KOPT-K1 (cell line): ENCODE data around the gene LRRC72.
"Not testable (repeated sequence)": the region's sequence is repeated elsewhere in the genome, so short reads cannot be mapped to it uniquely, and the experiment has no call there.

ENCODE experiments used
- H3K27ac ChIP-seq: fragments of 200-600 bp; sonication (generic); 2 replicates; pipeline ENCODE4 v1.5.1; 2016; ENCODE audit warnings: antibody characterized with exemption, mild to moderate bottlenecking, low read depth, low read length; ENCODE audit not compliant: poor library complexity, severe bottlenecking
- H3K36me3 ChIP-seq: fragments of 200-600 bp; sonication (generic); 2 replicates; pipeline ENCODE4 v1.5.1; 2017; ENCODE audit warnings: antibody characterized with exemption, mild to moderate bottlenecking, low read length, moderate library complexity; ENCODE audit not compliant: insufficient read depth
- H3K9me3 ChIP-seq: fragments of 200-600 bp; sonication (generic); 2 replicates; pipeline ENCODE4 v1.5.1; 2017; ENCODE audit warnings: antibody characterized with exemption, low read length, mild to moderate bottlenecking; ENCODE audit not compliant: insufficient read depth, poor library complexity, severe bottlenecking

Gene LRRC72

GRCh38 chr7:16512097-16512496 is 14.5 kb upstream of the LRRC72 start:
- no peak overlapping the region for H3K27ac ChIP-seq
- H3K36me3 ChIP-seq = no peaks in the 10 kb centered on the region
- H3K9me3 ChIP-seq = no peaks in the 10 kb centered on the region

GRCh38 chr7:16514271-16514670 is 12.4 kb upstream of the LRRC72 start:
- no peak overlapping the region for H3K27ac ChIP-seq
- H3K9me3 ChIP-seq = no peaks in the 10 kb centered on the region
- H3K36me3 ChIP-seq = no peaks in the 10 kb centered on the region

- Histone ChIP-seq H3K36me3 (no peaks in the 10 kb centered on the region), H3K27ac (no peak overlapping the region), H3K9me3 (no peaks in the 10 kb centered on the region)
Observed at GRCh38 chr7:16514729-16515128, 11.9 kb upstream of the LRRC72 start.

GRCh38 chr7:16515785-16516685 is 10.6 kb upstream of the LRRC72 start:
- Histone ChIP-seq H3K27ac (no peak overlapping the region), H3K9me3 (no peaks in the 10 kb centered on the region), H3K36me3 (no peaks in the 10 kb centered on the region)

- not testable (repeated sequence) for H3K36me3 ChIP-seq, H3K27ac ChIP-seq
Observed at GRCh38 chr7:16519985-16520384, 6.6 kb upstream of the LRRC72 start.

GRCh38 chr7:16524332-16524731 is 2.3 kb upstream of the LRRC72 start:
- no peaks in the 10 kb centered on the region for H3K36me3 ChIP-seq
- H3K9me3 ChIP-seq = no peaks in the 10 kb centered on the region
- H3K27ac ChIP-seq = no peak overlapping the region

More at GRCh38 chr7:16519985-16520384, 6.6 kb upstream of the LRRC72 start:
- H3K9me3 ChIP-seq = not testable (repeated sequence)

GRCh38 chr7:16528520-16528919 is 1.9 kb downstream of the LRRC72 start:
- no peaks in the 10 kb centered on the region for H3K36me3 ChIP-seq
- no peak overlapping the region for H3K27ac ChIP-seq
- H3K9me3 ChIP-seq = no peaks in the 10 kb centered on the region

- H3K9me3 ChIP-seq = no peaks in the 10 kb centered on the region
- H3K27ac ChIP-seq = no peak overlapping the region
- no peaks in the 10 kb centered on the region for H3K36me3 ChIP-seq
Observed at GRCh38 chr7:16529697-16530096, 3.1 kb downstream of the LRRC72 start.

- no peak overlapping the region for H3K27ac ChIP-seq
- no peaks in the 10 kb centered on the region for H3K9me3 ChIP-seq
- H3K36me3 ChIP-seq = no peaks in the 10 kb centered on the region
Observed at GRCh38 chr7:16531707-16532106, 5.1 kb downstream of the LRRC72 start.

GRCh38 chr7:16532272-16532671 is 5.6 kb downstream of the LRRC72 start:
- Histone ChIP-seq H3K36me3 (no peaks in the 10 kb centered on the region), H3K9me3 (no peaks in the 10 kb centered on the region), H3K27ac (no peak overlapping the region)

GRCh38 chr7:16535500-16535899 is 8.9 kb downstream of the LRRC72 start:
- Histone ChIP-seq H3K9me3 (no peaks in the 10 kb centered on the region), H3K36me3 (no peaks in the 10 kb centered on the region), H3K27ac (no peak overlapping the region)

- not testable (repeated sequence) for H3K9me3 ChIP-seq, H3K27ac ChIP-seq, H3K36me3 ChIP-seq
Observed at GRCh38 chr7:16540559-16540958, 13.9 kb downstream of the LRRC72 start.

- Histone ChIP-seq H3K27ac (no peak overlapping the region), H3K36me3 (no peaks in the 10 kb centered on the region), H3K9me3 (no peaks in the 10 kb centered on the region)
Observed at GRCh38 chr7:16542401-16542800, 15.8 kb downstream of the LRRC72 start.

GRCh38 chr7:16543456-16543855 is 16.8 kb downstream of the LRRC72 start:
- H3K9me3 ChIP-seq = no peaks in the 10 kb centered on the region
- no peak overlapping the region for H3K27ac ChIP-seq
- H3K36me3 ChIP-seq = no peaks in the 10 kb centered on the region

- Histone ChIP-seq H3K9me3 (no peaks in the 10 kb centered on the region), H3K36me3 (no peaks in the 10 kb centered on the region), H3K27ac (no peak overlapping the region)
Observed at GRCh38 chr7:16546921-16547505, 20.4 kb downstream of the LRRC72 start.

- Histone ChIP-seq H3K36me3 (no peaks in the 10 kb centered on the region), H3K9me3 (no peaks in the 10 kb centered on the region), H3K27ac (no peak overlapping the region)
Observed at GRCh38 chr7:16548428-16548827, 21.8 kb downstream of the LRRC72 start.
